Measurements from ENCODE around the gene RBKS. TPM values are rescaled to one million over a fixed set of nuclear protein-coding genes. Genes with fewer than 3 reads are reported as not detected.

The RBKS gene
- total RNA-seq, 2 experiments from 2014 or later = 2.6 to 3.0 TPM

DNA sequence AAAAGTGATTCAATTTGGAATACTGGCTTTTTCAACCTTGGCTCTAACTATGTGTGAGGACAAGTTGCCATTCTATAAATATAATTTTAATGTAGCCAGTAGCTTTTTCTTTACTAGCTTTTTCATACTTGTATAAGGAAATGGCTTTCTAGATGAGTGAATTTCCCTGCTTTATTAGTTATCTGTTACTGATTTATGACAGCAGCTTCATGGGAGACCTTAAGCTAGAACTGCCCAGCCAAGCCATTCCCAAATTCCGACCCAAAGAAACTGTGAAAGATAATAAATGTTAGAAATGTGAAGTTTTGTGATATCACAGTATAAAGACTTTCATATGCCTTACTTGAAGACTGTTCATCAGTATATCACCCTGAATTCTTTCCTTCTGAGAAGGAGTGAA, 32.7 kb upstream of the RBKS start:
- no peak overlapping the region for H3K27ac Mint-ChIP-seq
- peaks cover 55% of the 10 kb centered on the region for H3K4me1 Mint-ChIP-seq (ENCODE audit: low read depth)
- H3K36me3 Mint-ChIP-seq (ENCODE audit: low read depth) = peaks cover 47% of the 10 kb centered on the region
- no peak overlapping the region for H3K4me3 ChIP-seq (ENCODE audit: low read length)
- intact Hi-C loops (cut with DNase I, micrococcal nuclease) = no loop called here
- H3K27me3 Mint-ChIP-seq = no peaks in the 10 kb centered on the region
- ChIA-PET CTCF (no interaction called here), POLR2A (no interaction called here)
- H3K27me3 ChIP-seq (ENCODE audit: control insufficient read depth in 1 of 2, insufficient read depth in 2 of 2, low read length in 2 of 2) = no peaks in the 10 kb centered on the region
- no peaks in the 10 kb centered on the region for H3K36me3 ChIP-seq (ENCODE audit: insufficient read depth, low read length)
- H3K4me3 Mint-ChIP-seq = no peak overlapping the region
- H3K9me3 Mint-ChIP-seq = no peaks in the 10 kb centered on the region
- no peaks in the 10 kb centered on the region for H3K4me1 ChIP-seq (ENCODE audit: insufficient read depth, low read length)
- no peak overlapping the region for H3K27ac ChIP-seq (ENCODE audit: low read depth in 1 of 2, low read length in 2 of 2)
- DNase-seq (no peak), ATAC-seq (ENCODE audit: poor library complexity) (no peak)
- H3K9me3 ChIP-seq (ENCODE audit: control insufficient read depth in 1 of 2, insufficient read depth in 1 of 2, low read length in 2 of 2) = no peaks in the 10 kb centered on the region
- TF ChIP-seq, protein P1, sequence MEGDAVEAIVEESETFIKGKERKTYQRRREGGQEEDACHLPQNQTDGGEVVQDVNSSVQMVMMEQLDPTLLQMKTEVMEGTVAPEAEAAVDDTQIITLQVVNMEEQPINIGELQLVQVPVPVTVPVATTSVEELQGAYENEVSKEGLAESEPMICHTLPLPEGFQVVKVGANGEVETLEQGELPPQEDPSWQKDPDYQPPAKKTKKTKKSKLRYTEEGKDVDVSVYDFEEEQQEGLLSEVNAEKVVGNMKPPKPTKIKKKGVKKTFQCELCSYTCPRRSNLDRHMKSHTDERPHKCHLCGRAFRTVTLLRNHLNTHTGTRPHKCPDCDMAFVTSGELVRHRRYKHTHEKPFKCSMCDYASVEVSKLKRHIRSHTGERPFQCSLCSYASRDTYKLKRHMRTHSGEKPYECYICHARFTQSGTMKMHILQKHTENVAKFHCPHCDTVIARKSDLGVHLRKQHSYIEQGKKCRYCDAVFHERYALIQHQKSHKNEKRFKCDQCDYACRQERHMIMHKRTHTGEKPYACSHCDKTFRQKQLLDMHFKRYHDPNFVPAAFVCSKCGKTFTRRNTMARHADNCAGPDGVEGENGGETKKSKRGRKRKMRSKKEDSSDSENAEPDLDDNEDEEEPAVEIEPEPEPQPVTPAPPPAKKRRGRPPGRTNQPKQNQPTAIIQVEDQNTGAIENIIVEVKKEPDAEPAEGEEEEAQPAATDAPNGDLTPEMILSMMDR (IDR thresholded peaks at IDR 0.05) = no peak

DNA sequence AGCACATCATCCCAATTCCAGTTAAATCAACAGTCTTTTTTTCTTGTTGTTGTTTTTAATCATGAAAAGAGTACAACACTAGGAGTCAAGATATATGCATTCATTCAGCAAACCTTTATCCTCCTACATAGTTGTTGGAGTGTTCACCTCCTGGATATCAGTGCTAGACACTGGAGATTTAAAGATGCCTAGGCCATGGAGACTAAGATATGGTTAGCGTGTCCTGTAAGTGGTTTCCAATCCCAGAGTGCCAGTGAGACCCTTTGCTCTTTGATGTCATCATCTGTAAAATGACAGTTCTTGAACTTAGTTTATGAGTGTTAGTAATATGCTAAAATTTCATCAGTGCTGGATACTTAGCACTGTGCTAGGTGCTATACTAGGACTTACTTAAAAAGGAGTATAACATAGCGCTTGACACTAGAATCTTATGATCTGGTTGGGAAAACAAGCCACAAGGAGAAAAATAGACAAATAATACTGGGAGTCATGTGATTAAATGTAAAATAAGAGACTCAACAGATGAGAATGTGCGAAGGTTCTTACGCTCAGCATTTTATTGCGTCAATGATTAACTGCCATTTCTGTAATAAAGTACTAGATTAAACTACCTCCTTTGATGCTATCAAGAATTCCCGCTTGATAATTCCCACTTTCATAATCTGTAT, 31.8 kb upstream of the RBKS start:
- Mint-ChIP-seq H3K36me3 (ENCODE audit: low read depth) (peaks cover 42% of the 10 kb centered on the region), H3K9me3 (no peaks in the 10 kb centered on the region), H3K27ac (no peak overlapping the region), H3K4me1 (ENCODE audit: low read depth) (peaks cover 55% of the 10 kb centered on the region), H3K4me3 (no peak overlapping the region), H3K27me3 (no peaks in the 10 kb centered on the region)
- TF ChIP-seq, protein P1 (IDR thresholded peaks at IDR 0.05) = no peak
- Histone ChIP-seq H3K4me1 (ENCODE audit: insufficient read depth, low read length) (no peaks in the 10 kb centered on the region), H3K27me3 (ENCODE audit: control insufficient read depth in 1 of 2, insufficient read depth in 2 of 2, low read length in 2 of 2) (no peaks in the 10 kb centered on the region), H3K9me3 (ENCODE audit: control insufficient read depth in 1 of 2, insufficient read depth in 1 of 2, low read length in 2 of 2) (peaks cover 0 to 1% of the 10 kb centered on the region in 2 experiments), H3K36me3 (ENCODE audit: insufficient read depth, low read length) (no peaks in the 10 kb centered on the region), H3K27ac (ENCODE audit: low read depth in 1 of 2, low read length in 2 of 2) (no peak overlapping the region), H3K4me3 (ENCODE audit: low read length) (no peak overlapping the region)
- DNase-seq = no peak
- ChIA-PET CTCF (interaction anchor here (1.7 kb wide), 1 partner anchor 30 kb away, joined by 5 read pairs; no protein-coding TSS in a partner anchor), POLR2A (no interaction called here)
- ATAC-seq (ENCODE audit: poor library complexity) = no peak
- intact Hi-C loops (cut with DNase I, micrococcal nuclease) = no loop called here

DNA sequence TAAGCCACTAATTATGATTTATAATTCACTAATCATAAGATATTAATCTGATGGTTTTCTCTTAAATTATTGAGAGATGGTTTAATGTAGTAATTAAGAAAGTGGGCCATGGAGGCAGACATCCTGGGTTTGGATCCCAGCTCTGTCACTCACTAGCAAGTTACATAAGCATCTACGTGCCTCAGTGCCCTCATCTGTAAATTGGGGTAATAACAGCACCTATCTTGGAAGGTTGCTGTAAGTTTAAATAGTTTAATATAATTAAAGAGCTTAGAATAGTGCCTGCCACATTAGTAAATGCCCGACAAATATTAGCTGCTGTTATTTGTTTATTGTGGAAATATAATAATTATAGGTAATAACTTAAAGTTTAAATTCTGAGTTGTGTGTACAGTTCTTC, 31.2 kb upstream of the RBKS start:
- Mint-ChIP-seq H3K9me3 (no peaks in the 10 kb centered on the region), H3K27me3 (no peaks in the 10 kb centered on the region), H3K36me3 (ENCODE audit: low read depth) (peaks cover 36% of the 10 kb centered on the region), H3K4me3 (no peak overlapping the region), H3K27ac (no peak overlapping the region), H3K4me1 (ENCODE audit: low read depth) (peaks cover 52% of the 10 kb centered on the region)
- POLR2A ChIA-PET = interaction anchor here (1.7 kb wide), 1 partner anchor 31 kb away, joined by 10 read pairs; the partner anchor contains the start of genes BABAM2 and RBKS
- intact Hi-C loops (cut with DNase I, micrococcal nuclease) = no loop called here
- H3K27me3 ChIP-seq (ENCODE audit: control insufficient read depth in 1 of 2, insufficient read depth in 2 of 2, low read length in 2 of 2) = no peaks in the 10 kb centered on the region
- DNase-seq (no peak), ATAC-seq (ENCODE audit: poor library complexity) (no peak)
- no peaks in the 10 kb centered on the region for H3K4me1 ChIP-seq (ENCODE audit: insufficient read depth, low read length)
- no peak overlapping the region for H3K4me3 ChIP-seq (ENCODE audit: low read length)
- TF ChIP-seq, protein P1 (IDR thresholded peaks at IDR 0.05) = no peak
- no peaks in the 10 kb centered on the region for H3K36me3 ChIP-seq (ENCODE audit: insufficient read depth, low read length)
- H3K9me3 ChIP-seq (ENCODE audit: control insufficient read depth in 1 of 2, insufficient read depth in 1 of 2, low read length in 2 of 2) = peaks cover 0 to 4% of the 10 kb centered on the region in 2 experiments
- CTCF ChIA-PET = interaction anchor here (1.7 kb wide), 1 partner anchor 29 kb away, joined by 5 read pairs; no protein-coding TSS in a partner anchor
- no peak overlapping the region for H3K27ac ChIP-seq (ENCODE audit: low read depth in 1 of 2, low read length in 2 of 2)

Measured in CD4-positive, alpha-beta T cell (primary cell).